Measurements from ENCODE around the gene STAMBP.
"Not testable (repeated sequence)": the region's sequence is repeated elsewhere in the genome, so short reads cannot be mapped to it uniquely, and the experiment has no call there.

The STAMBP gene

GRCh38 chr2:73886357-73886756 lies 57.6 kb downstream of the STAMBP start:
- POLR2A ChIA-PET, result no interaction called here
- no peak for TF ChIP-seq FOXM1 (IDR thresholded peaks at IDR 0.05; ENCODE audit: borderline replicate concordance)
- no peak for TF ChIP-seq FOXK2 (IDR thresholded peaks at IDR 0.05)
- no peak for TF ChIP-seq NFRKB (IDR thresholded peaks at IDR 0.05)
- no peak for TF ChIP-seq FOXA1 (IDR thresholded peaks at IDR 0.05)
- TF ChIP-seq PKNOX1 (IDR thresholded peaks at IDR 0.05), result no peak
- TF ChIP-seq SUZ12 (IDR thresholded peaks at IDR 0.05), result no peak
- TF ChIP-seq HDGF (IDR thresholded peaks at IDR 0.05; ENCODE audit: borderline replicate concordance), result no peak
- no peak for TF ChIP-seq LEF1 (IDR thresholded peaks at IDR 0.05; ENCODE audit: borderline replicate concordance)
- TF ChIP-seq CTBP1 (IDR thresholded peaks at IDR 0.05; ENCODE audit: borderline replicate concordance), result no peak
- no peak for TF ChIP-seq L3MBTL2 (conservative IDR thresholded peaks at IDR 0.05)
- no peak for TF ChIP-seq TARDBP (IDR thresholded peaks at IDR 0.05)
- no peak for TF ChIP-seq ARNT (IDR thresholded peaks at IDR 0.05)
- no peak for TF ChIP-seq BHLHE40 (IDR thresholded peaks at IDR 0.05; ENCODE audit: borderline replicate concordance)
- TF ChIP-seq ELF4 (IDR thresholded peaks at IDR 0.05), result no peak
- no peak for TF ChIP-seq SP1 (IDR thresholded peaks at IDR 0.05)
- TF ChIP-seq ZNF384 (IDR thresholded peaks at IDR 0.05), result no peak
- CTCF ChIA-PET, result no interaction called here
- no peak for DNase-seq (ENCODE audit: extremely low spot score)

- POLR2A ChIA-PET; DNase-seq (ENCODE audit: extremely low spot score): not testable (repeated sequence)
- CTCF ChIA-PET, result interaction anchor here (0.5 to 0.6 kb wide), 2 partner anchors 16 to 170 kb away, joined by 3 to 6 read pairs; no protein-coding TSS in a partner anchor
These were observed 59.0 kb downstream of the STAMBP start for GRCh38 chr2:73887596-73888353.

GRCh38 chr2:73888388-73888787 lies 59.6 kb downstream of the STAMBP start:
- ChIA-PET CTCF (no interaction called here), POLR2A (no interaction called here)
- TF ChIP-seq NFRKB (IDR thresholded peaks at IDR 0.05) (no peak), L3MBTL2 (conservative IDR thresholded peaks at IDR 0.05) (no peak), ZNF384 (IDR thresholded peaks at IDR 0.05) (0 out of 2 replicates have a peak, but pooled peaks have one; percentile 5), LEF1 (IDR thresholded peaks at IDR 0.05; ENCODE audit: borderline replicate concordance) (no peak)
- no peak for DNase-seq (ENCODE audit: extremely low spot score)

- ChIA-PET POLR2A (no interaction called here), CTCF (no interaction called here)
- no peak for TF ChIP-seq FOXM1 (IDR thresholded peaks at IDR 0.05; ENCODE audit: borderline replicate concordance)
- TF ChIP-seq HDGF (IDR thresholded peaks at IDR 0.05; ENCODE audit: borderline replicate concordance), result no peak
- TF ChIP-seq CTBP1 (IDR thresholded peaks at IDR 0.05; ENCODE audit: borderline replicate concordance), result no peak
- no peak for TF ChIP-seq LEF1 (IDR thresholded peaks at IDR 0.05; ENCODE audit: borderline replicate concordance)
- no peak for TF ChIP-seq FOXK2 (IDR thresholded peaks at IDR 0.05)
- no peak for TF ChIP-seq ZNF384 (IDR thresholded peaks at IDR 0.05)
- TF ChIP-seq ARNT (IDR thresholded peaks at IDR 0.05), result no peak
- TF ChIP-seq SP1 (IDR thresholded peaks at IDR 0.05), result no peak
- TF ChIP-seq ELF4 (IDR thresholded peaks at IDR 0.05), result no peak
- TF ChIP-seq NFRKB (IDR thresholded peaks at IDR 0.05), result no peak
- TF ChIP-seq TARDBP (IDR thresholded peaks at IDR 0.05), result no peak
- no peak for DNase-seq (ENCODE audit: extremely low spot score)
These were observed 60.4 kb downstream of the STAMBP start for GRCh38 chr2:73889206-73889605.

GRCh38 chr2:73890301-73891092 lies 61.7 kb downstream of the STAMBP start:
- TF ChIP-seq TARDBP (IDR thresholded peaks at IDR 0.05) (no peak), NFRKB (IDR thresholded peaks at IDR 0.05) (no peak), LEF1 (IDR thresholded peaks at IDR 0.05; ENCODE audit: borderline replicate concordance) (no peak), FOXK2 (IDR thresholded peaks at IDR 0.05) (no peak)
- POLR2A ChIA-PET, result interaction anchor here (0.7 kb wide), 1 partner anchor 16 kb away, joined by 3 read pairs; no protein-coding TSS in a partner anchor
- no peak for DNase-seq (ENCODE audit: extremely low spot score)
- CTCF ChIA-PET, result no interaction called here

- no peak for TF ChIP-seq ARNT (IDR thresholded peaks at IDR 0.05)
- TF ChIP-seq FOXK2 (IDR thresholded peaks at IDR 0.05), result no peak
- no peak for TF ChIP-seq BHLHE40 (IDR thresholded peaks at IDR 0.05; ENCODE audit: borderline replicate concordance)
- TF ChIP-seq ELF4 (IDR thresholded peaks at IDR 0.05), result no peak
- no peak for TF ChIP-seq SUZ12 (IDR thresholded peaks at IDR 0.05)
- TF ChIP-seq PKNOX1 (IDR thresholded peaks at IDR 0.05), result no peak
- TF ChIP-seq NFRKB (IDR thresholded peaks at IDR 0.05), result no peak
- TF ChIP-seq CTBP1 (IDR thresholded peaks at IDR 0.05; ENCODE audit: borderline replicate concordance), result no peak
- no peak for TF ChIP-seq LEF1 (IDR thresholded peaks at IDR 0.05; ENCODE audit: borderline replicate concordance)
- no peak for TF ChIP-seq SP1 (IDR thresholded peaks at IDR 0.05)
- TF ChIP-seq HDGF (IDR thresholded peaks at IDR 0.05; ENCODE audit: borderline replicate concordance), result no peak
- no peak for TF ChIP-seq TARDBP (IDR thresholded peaks at IDR 0.05)
- no peak for TF ChIP-seq FOXM1 (IDR thresholded peaks at IDR 0.05; ENCODE audit: borderline replicate concordance)
- TF ChIP-seq ZNF384 (IDR thresholded peaks at IDR 0.05), result no peak
- no peak for DNase-seq (ENCODE audit: extremely low spot score)
- ChIA-PET POLR2A (interaction anchor here (1.3 kb wide), 1 partner anchor 63 kb away, joined by 3 read pairs; the partner anchor contains the start of gene STAMBP), CTCF (no interaction called here)
These were observed 62.6 kb downstream of the STAMBP start for GRCh38 chr2:73891276-73891901.
